ENCODE results near the gene CTSL.

The CTSL gene

GRCh38 chr9:87707805-87708506 is 18.0 kb upstream of the CTSL start:
- no peak for FAIRE-seq
- no peak for TF ChIP-seq POLR2A (IDR thresholded peaks at IDR 0.05; ENCODE audit: low read depth, low read length)

GRCh38 chr9:87708546-87708945 is 17.4 kb upstream of the CTSL start:
- no peak for DNase-seq (ENCODE audit: insufficient read length, low spot score)

More at GRCh38 chr9:87707805-87708506, 18.0 kb upstream of the CTSL start:
- no peak for DNase-seq (ENCODE audit: insufficient read length, low spot score)

GRCh38 chr9:87708986-87709728 is 16.8 kb upstream of the CTSL start:
- no peak for FAIRE-seq
- no peak for DNase-seq (ENCODE audit: insufficient read length, low spot score)
- TF ChIP-seq POLR2A (IDR thresholded peaks at IDR 0.05; ENCODE audit: low read depth, low read length), result no peak

More at GRCh38 chr9:87708546-87708945, 17.4 kb upstream of the CTSL start:
- TF ChIP-seq POLR2A (IDR thresholded peaks at IDR 0.05; ENCODE audit: low read depth, low read length), result no peak
- no peak for FAIRE-seq

- FAIRE-seq, result no peak
- no peak for TF ChIP-seq POLR2A (IDR thresholded peaks at IDR 0.05; ENCODE audit: low read depth, low read length)
These were observed 15.5 kb upstream of the CTSL start for GRCh38 chr9:87710443-87710842.

GRCh38 chr9:87711857-87712800 is 13.8 kb upstream of the CTSL start:
- FAIRE-seq, result no peak

More at GRCh38 chr9:87710443-87710842, 15.5 kb upstream of the CTSL start:
- no peak for DNase-seq (ENCODE audit: insufficient read length, low spot score)

GRCh38 chr9:87712801-87713277 is 13.1 kb upstream of the CTSL start:
- DNase-seq (ENCODE audit: insufficient read length, low spot score) (no peak), FAIRE-seq (no peak)
- TF ChIP-seq POLR2A (IDR thresholded peaks at IDR 0.05; ENCODE audit: low read depth, low read length), result no peak

More at GRCh38 chr9:87711857-87712800, 13.8 kb upstream of the CTSL start:
- TF ChIP-seq POLR2A (IDR thresholded peaks at IDR 0.05; ENCODE audit: low read depth, low read length), result no peak
- peak; percentile 73 for DNase-seq (ENCODE audit: insufficient read length, low spot score)

- FAIRE-seq, result peak; percentile 98
These were observed 12.5 kb upstream of the CTSL start for GRCh38 chr9:87713278-87713987.

GRCh38 chr9:87713988-87714330 is 12.0 kb upstream of the CTSL start:
- DNase-seq (ENCODE audit: insufficient read length, low spot score) (no peak), FAIRE-seq (no peak)
- no peak for TF ChIP-seq POLR2A (IDR thresholded peaks at IDR 0.05; ENCODE audit: low read depth, low read length)

More at GRCh38 chr9:87713278-87713987, 12.5 kb upstream of the CTSL start:
- peak; percentile 60; the same call in 1 of the 2 replicates for TF ChIP-seq POLR2A (IDR thresholded peaks at IDR 0.05; ENCODE audit: low read depth, low read length)
- DNase-seq (ENCODE audit: insufficient read length, low spot score), result peak; percentile 89

GRCh38 chr9:87714819-87715218 is 11.1 kb upstream of the CTSL start:
- no peak for DNase-seq (ENCODE audit: insufficient read length, low spot score)
- peak; percentile 61 for FAIRE-seq
- no peak for TF ChIP-seq POLR2A (IDR thresholded peaks at IDR 0.05; ENCODE audit: low read depth, low read length)

- TF ChIP-seq POLR2A (IDR thresholded peaks at IDR 0.05; ENCODE audit: low read depth, low read length), result no peak
- FAIRE-seq, result no peak
- DNase-seq (ENCODE audit: insufficient read length, low spot score), result no peak
These were observed 9.8 kb upstream of the CTSL start for GRCh38 chr9:87716141-87716540.

- TF ChIP-seq POLR2A (IDR thresholded peaks at IDR 0.05; ENCODE audit: low read depth, low read length), result no peak
- no peak for FAIRE-seq
- no peak for DNase-seq (ENCODE audit: insufficient read length, low spot score)
These were observed 8.5 kb upstream of the CTSL start for GRCh38 chr9:87717456-87717855.

- TF ChIP-seq POLR2A (IDR thresholded peaks at IDR 0.05; ENCODE audit: low read depth, low read length), result no peak
- FAIRE-seq, result no peak
- DNase-seq (ENCODE audit: insufficient read length, low spot score), result no peak
These were observed 7.7 kb upstream of the CTSL start for GRCh38 chr9:87718231-87718630.

All from H54 (cell line).